Measurements from ENCODE around the gene ZWILCH.

GRCh38 chr15:66594344-66594743 lies 89.2 kb downstream of the ZWILCH start:
- TF ChIP-seq CTCF (conservative IDR thresholded peaks at IDR 0.05; ENCODE audit: low read length) = no peak
- TF ChIP-seq EZH2phosphoT487 (IDR thresholded peaks at IDR 0.05; ENCODE audit: borderline replicate concordance) = no peak

Measured in Loucy (cell line).